Upper lobe of left lung (tissue), 4 donors: ENCODE measurements around the gene SLC36A2.
"Not testable (repeated sequence)": the region's sequence is repeated elsewhere in the genome, so short reads cannot be mapped to it uniquely, and the experiment has no call there.

ENCODE experiments used
- CTCF ChIP-seq, 6 experiments: fragments of 450-650 bp in 4 of 6; fragments of 200-600 bp in 2 of 6; sonication (generic) in 2 of 6; IDR thresholded peaks; one replicate each; pipeline ENCODE4 v1.5.1; 2016 to 2019; ENCODE audit warnings: antibody characterized with exemption in 6 of 6
- POLR2A ChIP-seq, 4 donors: fragments of 450-650 bp; IDR thresholded peaks; one replicate each; pipeline ENCODE4 v1.5.1; 2016 to 2017; ENCODE audit warnings: antibody characterized with exemption in 4 of 4, mild to moderate bottlenecking in 2 of 4

GRCh38 chr5:151309266-151309665 lies 38.1 kb downstream of the SLC36A2 start:
- not testable (repeated sequence) for TF ChIP-seq POLR2A, CTCF (IDR thresholded peaks at IDR 0.05)
